Caco-2 (cell line): ENCODE results near the gene TMEM59L. TPM values are rescaled to one million over a fixed set of nuclear protein-coding genes. Genes with fewer than 3 reads are reported as not detected.

Source experiments
- BruUV-seq: library from RNA; stranded (reverse); fragments of 400-500 nt; replicated peaks from 2 replicates; lab custom pipeline; 2021; lab: Mats Ljungman, UMichigan
- CTCF ChIA-PET: fragments of 300-600 bp; sonication (Branson Sonifier 250); formaldehyde crosslinking; loops from one replicate; lab custom pipeline; 2022; ENCODE audit warnings: antibody characterized with exemption; lab: Charles Lee
- POLR2A ChIA-PET: fragments of 300-600 bp; sonication (Branson Sonifier 250); formaldehyde crosslinking; loops from one replicate; lab custom pipeline; 2022; ENCODE audit warnings: antibody characterized with exemption; lab: Charles Lee
- DNase-seq, 2 experiments: peaks; one replicate each; pipeline versions ENCODE4 v3.0.0 to v3.0.0-alpha.2; 2020 to 2022
- H3K27me3 ChIP-seq: replicated peaks from 2 replicates; pipeline ENCODE4 v1.6.0; 2011; ENCODE audit warnings: low read length; ENCODE audit not compliant: control insufficient read depth, insufficient read depth
- H3K36me3 ChIP-seq: 2 replicates; pipeline ENCODE4 v1.5.1; 2011; ENCODE audit warnings: low read length; ENCODE audit not compliant: control insufficient read depth, insufficient read depth
- H3K4me1 ChIP-seq: fragments of 250-450 bp; sonication (Bioruptor Pico); 2 replicates; pipeline ENCODE4 v1.5.1; 2020; ENCODE audit warnings: mild to moderate bottlenecking
- H3K4me3 ChIP-seq: 2 replicates; pipeline ENCODE4 v1.5.1; 2011; ENCODE audit warnings: low read depth, mild to moderate bottlenecking, control low read depth, low read length
- H3K9me3 ChIP-seq: fragments of 250-450 bp; sonication (Bioruptor Pico); 2 replicates; pipeline ENCODE4 v1.5.1; 2020; ENCODE audit warnings: mild to moderate bottlenecking, moderate library complexity
- H3K27ac Mint-ChIP-seq: one replicate; pipeline ENCODE4 v1.8.0; 2022; ENCODE audit warnings: mixed read lengths; ENCODE audit not compliant: unreplicated experiment
- H3K27me3 Mint-ChIP-seq: one replicate; pipeline ENCODE4 v1.8.0; 2022; ENCODE audit warnings: mixed read lengths; ENCODE audit not compliant: insufficient read depth, unreplicated experiment
- H3K36me3 Mint-ChIP-seq: one replicate; pipeline ENCODE4 v1.8.0; 2022; ENCODE audit warnings: mild to moderate bottlenecking, mixed read lengths; ENCODE audit not compliant: insufficient read depth, unreplicated experiment
- H3K4me1 Mint-ChIP-seq: one replicate; pipeline ENCODE4 v1.8.0; 2022; ENCODE audit warnings: low read depth, mixed read lengths; ENCODE audit not compliant: unreplicated experiment
- H3K4me3 Mint-ChIP-seq: one replicate; pipeline ENCODE4 v1.8.0; 2022; ENCODE audit warnings: mild to moderate bottlenecking, moderate library complexity, mixed read lengths; ENCODE audit not compliant: unreplicated experiment
- H3K9me3 Mint-ChIP-seq: one replicate; pipeline ENCODE4 v1.8.0; 2022; ENCODE audit warnings: mixed read lengths; ENCODE audit not compliant: unreplicated experiment
- intact Hi-C: fragments of 100-400 bp; cut with micrococcal nuclease; formaldehyde crosslinking; loops from one replicate; pipeline ENCODE4 v1.10.0; 2022; ENCODE audit not compliant: unreplicated experiment
- total RNA-seq: library from RNA; stranded (reverse); gene quantifications from 2 replicates; pipeline ENCODE4 v1.2.3, GENCODE V29; 2022
- TF ChIP-seq, protein P1 (sequence below), 2 experiments: fragments of 200-600 bp in 1 of 2; IDR thresholded peaks; 1 replicate in 1 of 2; 2 replicates in 1 of 2; pipeline versions ENCODE4 v1.5.1 to v1.8.0; 2011 to 2022; ENCODE audit warnings: antibody characterized with exemption in 1 of 2, control low read depth in 1 of 2, inconsistent platforms in 1 of 2, low read depth in 1 of 2, low read length in 1 of 2, mild to moderate bottlenecking in 1 of 2, moderate library complexity in 1 of 2; ENCODE audit not compliant: insufficient read depth in 1 of 2, severe bottlenecking in 1 of 2, unreplicated experiment in 1 of 2

Gene TMEM59L
- total RNA-seq, 1 experiment from 2014 or later: 0.25 TPM

DNA sequence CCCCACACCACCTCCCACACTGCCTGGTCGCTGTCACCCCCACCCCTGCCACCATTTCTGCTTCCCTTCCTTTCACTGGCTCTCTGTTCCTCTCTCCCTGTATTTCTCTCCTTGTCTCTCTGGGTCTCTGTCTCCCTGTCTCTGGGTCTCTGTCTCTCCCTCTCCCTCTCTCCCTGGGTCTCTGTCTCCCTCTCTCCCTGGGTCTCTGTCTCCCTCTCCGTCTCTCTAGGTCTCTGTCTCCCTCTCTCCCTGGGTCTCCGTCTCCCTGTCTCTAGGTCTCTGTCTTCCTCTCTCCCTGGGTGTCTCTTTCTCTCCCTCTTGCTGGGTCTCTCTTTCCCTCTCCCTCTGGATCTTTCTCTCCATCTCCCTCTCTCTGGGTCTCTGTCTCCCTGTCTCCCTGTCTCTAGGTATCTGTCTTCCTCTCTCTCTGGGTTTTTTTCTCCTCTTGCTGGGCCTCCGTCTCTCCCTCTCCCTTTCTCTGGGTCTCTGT is 45.7 kb downstream of the TMEM59L start:
- no peaks in the 10 kb centered on the region for H3K9me3 ChIP-seq
- no peak for DNase-seq
- ChIA-PET CTCF (no interaction called here), POLR2A (no interaction called here)
- H3K4me3 ChIP-seq: no peak overlapping the region
- H3K36me3 Mint-ChIP-seq: peaks cover 3% of the 10 kb centered on the region
- no peaks in the 10 kb centered on the region for H3K27me3 ChIP-seq
- H3K4me1 ChIP-seq: peaks cover 10% of the 10 kb centered on the region
- no peak overlapping the region for H3K27ac Mint-ChIP-seq
- peaks cover 10% of the 10 kb centered on the region for H3K4me1 Mint-ChIP-seq
- no TSS peak for BruUV-seq
- H3K9me3 Mint-ChIP-seq: peaks cover 6% of the 10 kb centered on the region
- no peaks in the 10 kb centered on the region for H3K27me3 Mint-ChIP-seq
- TF ChIP-seq, protein P1, sequence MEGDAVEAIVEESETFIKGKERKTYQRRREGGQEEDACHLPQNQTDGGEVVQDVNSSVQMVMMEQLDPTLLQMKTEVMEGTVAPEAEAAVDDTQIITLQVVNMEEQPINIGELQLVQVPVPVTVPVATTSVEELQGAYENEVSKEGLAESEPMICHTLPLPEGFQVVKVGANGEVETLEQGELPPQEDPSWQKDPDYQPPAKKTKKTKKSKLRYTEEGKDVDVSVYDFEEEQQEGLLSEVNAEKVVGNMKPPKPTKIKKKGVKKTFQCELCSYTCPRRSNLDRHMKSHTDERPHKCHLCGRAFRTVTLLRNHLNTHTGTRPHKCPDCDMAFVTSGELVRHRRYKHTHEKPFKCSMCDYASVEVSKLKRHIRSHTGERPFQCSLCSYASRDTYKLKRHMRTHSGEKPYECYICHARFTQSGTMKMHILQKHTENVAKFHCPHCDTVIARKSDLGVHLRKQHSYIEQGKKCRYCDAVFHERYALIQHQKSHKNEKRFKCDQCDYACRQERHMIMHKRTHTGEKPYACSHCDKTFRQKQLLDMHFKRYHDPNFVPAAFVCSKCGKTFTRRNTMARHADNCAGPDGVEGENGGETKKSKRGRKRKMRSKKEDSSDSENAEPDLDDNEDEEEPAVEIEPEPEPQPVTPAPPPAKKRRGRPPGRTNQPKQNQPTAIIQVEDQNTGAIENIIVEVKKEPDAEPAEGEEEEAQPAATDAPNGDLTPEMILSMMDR (IDR thresholded peaks at IDR 0.05; ENCODE audit: insufficient read depth in 1 of 2, low read depth in 1 of 2, low read length in 1 of 2, severe bottlenecking in 1 of 2, unreplicated experiment in 1 of 2): no peak
- no peak overlapping the region for H3K4me3 Mint-ChIP-seq
- no peaks in the 10 kb centered on the region for H3K36me3 ChIP-seq
- intact Hi-C loops: no loop called here

DNA sequence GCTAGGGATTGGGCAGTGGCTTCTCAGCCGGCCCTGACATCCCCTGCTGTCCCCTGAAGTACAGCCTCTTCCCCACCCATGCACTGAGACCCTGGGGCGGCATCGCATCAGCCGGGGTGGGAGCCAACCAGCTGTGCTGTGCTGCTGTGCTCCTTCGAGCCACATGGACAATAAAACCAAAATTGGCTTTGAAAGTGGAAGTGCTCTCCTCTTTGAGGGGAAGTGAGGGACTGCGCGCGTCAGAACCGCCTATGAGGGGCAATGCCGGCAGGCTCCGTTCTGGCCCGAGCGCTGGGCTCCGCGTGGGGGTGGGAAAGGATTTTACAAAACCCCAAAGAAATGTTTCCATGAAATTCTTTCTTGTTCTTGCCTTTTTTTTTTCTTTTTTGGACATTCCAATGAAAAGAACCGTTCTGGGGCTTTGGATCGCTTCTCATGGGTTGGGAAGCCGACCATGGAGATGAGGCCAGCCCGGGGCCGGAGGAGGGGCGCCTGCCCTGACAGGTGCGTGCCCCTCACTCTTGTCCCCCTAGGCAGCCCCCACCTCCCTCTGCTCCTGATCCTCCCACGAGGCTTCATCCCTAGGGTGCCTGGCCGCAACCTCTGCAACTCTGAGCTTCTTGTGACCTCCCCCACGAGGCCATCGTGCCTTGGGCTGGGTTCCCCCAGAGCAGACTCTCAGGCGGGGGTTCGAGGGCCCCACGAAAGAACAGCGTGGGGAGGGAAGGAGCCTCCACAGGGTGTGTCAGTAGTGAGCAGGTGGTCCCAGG is 46.8 kb downstream of the TMEM59L start:
- CTCF ChIA-PET: no interaction called here
- Mint-ChIP-seq H3K36me3 (peaks cover 6% of the 10 kb centered on the region), H3K4me1 (peaks cover 10% of the 10 kb centered on the region), H3K27ac (no peak overlapping the region), H3K4me3 (no peak overlapping the region), H3K9me3 (peaks cover under 1% of the 10 kb centered on the region), H3K27me3 (no peaks in the 10 kb centered on the region)
- intact Hi-C loops: no loop called here
- Histone ChIP-seq H3K9me3 (no peaks in the 10 kb centered on the region), H3K36me3 (no peaks in the 10 kb centered on the region), H3K4me3 (no peak overlapping the region), H3K4me1 (peaks cover 10% of the 10 kb centered on the region), H3K27me3 (no peaks in the 10 kb centered on the region)
- no peak for DNase-seq
- POLR2A ChIA-PET: no interaction called here
- BruUV-seq: no TSS peak
- TF ChIP-seq, protein P1 (IDR thresholded peaks at IDR 0.05; ENCODE audit: insufficient read depth in 1 of 2, low read depth in 1 of 2, low read length in 1 of 2, severe bottlenecking in 1 of 2, unreplicated experiment in 1 of 2): no peak

DNA sequence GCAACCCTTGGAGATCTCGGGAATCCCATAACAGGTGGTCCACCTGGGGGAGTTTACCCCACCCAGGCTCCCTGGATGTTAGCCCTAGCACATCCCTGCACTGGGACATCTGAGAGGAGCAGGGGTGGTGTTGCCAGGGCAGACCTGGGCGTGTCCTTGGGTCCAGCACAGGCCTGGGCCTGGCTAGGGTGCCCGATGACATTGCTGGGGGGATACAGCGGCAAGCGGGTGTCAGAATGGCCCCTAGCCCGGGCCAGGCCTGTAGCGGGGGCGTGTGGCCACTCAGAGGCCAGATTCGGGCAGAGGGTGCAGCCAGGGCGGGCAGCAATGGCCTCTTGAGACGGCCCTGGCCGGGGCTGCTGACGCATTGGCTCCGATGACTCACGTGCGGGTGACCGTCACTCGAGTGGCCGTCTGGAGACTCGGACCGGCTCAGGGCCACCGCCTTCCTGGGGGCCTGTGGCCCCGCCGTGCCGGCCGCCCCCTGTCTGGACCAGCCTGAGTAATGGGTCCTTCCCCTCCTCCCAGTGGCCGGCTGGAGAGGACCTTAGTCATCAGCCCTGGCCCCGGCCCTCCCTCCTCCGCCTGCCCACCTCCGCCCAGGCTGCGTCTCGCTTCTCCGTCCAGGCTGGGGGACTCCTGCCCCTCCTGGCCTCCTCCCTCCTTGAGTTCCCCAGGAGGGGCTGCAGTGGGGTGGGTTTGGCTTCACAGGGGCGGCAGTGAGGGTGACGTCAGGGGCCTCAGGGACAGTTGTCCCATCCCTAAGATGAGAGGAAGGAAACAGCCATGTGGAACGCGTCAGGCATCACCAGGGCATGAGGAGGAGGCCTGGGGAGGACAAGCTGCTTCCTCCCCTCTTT is 47.6 kb downstream of the TMEM59L start:
- Mint-ChIP-seq H3K36me3 (peaks cover 6% of the 10 kb centered on the region), H3K4me1 (peaks cover 10% of the 10 kb centered on the region), H3K4me3 (no peak overlapping the region), H3K9me3 (no peaks in the 10 kb centered on the region), H3K27ac (no peak overlapping the region), H3K27me3 (no peaks in the 10 kb centered on the region)
- intact Hi-C loops: no loop called here
- no peak for DNase-seq
- Histone ChIP-seq H3K36me3 (no peaks in the 10 kb centered on the region), H3K9me3 (no peaks in the 10 kb centered on the region), H3K27me3 (no peaks in the 10 kb centered on the region), H3K4me1 (peaks cover 10% of the 10 kb centered on the region), H3K4me3 (no peak overlapping the region)
- CTCF ChIA-PET: no interaction called here
- no TSS peak for BruUV-seq
- POLR2A ChIA-PET: no interaction called here
- TF ChIP-seq, protein P1 (IDR thresholded peaks at IDR 0.05; ENCODE audit: insufficient read depth in 1 of 2, low read depth in 1 of 2, low read length in 1 of 2, severe bottlenecking in 1 of 2, unreplicated experiment in 1 of 2): no peak
